Activated gamma-delta T cell treated with Interleukin-2 at 50 U/mL for 16 hours (primary cell): ENCODE results near the gene PUM2.
"Not testable (repeated sequence)": the region's sequence is repeated elsewhere in the genome, so short reads cannot be mapped to it uniquely, and the experiment has no call there.

Experiments used
- DNase-seq: peaks from one replicate; pipeline ENCODE4 v3.0.0-alpha.2; 2020

PUM2 gene

GRCh38 chr2:20350753-20351554, at the start of gene PUM2:
PUM2 (minus strand) TSS chr2:20350844; CDS start chr2:20327360, 23,484 bp downstream.
- peak; percentile 93 for DNase-seq

- DNase-seq: no peak
Observed at GRCh38 chr2:20400306-20400705, 49.7 kb upstream of the PUM2 start.

- no peak for DNase-seq
Observed at GRCh38 chr2:20398956-20399567, 48.4 kb upstream of the PUM2 start.

- DNase-seq: no peak
Observed at GRCh38 chr2:20397811-20398447, 47.3 kb upstream of the PUM2 start.

GRCh38 chr2:20396356-20397000, 45.8 kb upstream of the PUM2 start:
- DNase-seq: no peak

- no peak for DNase-seq
Observed at GRCh38 chr2:20393986-20394385, 43.3 kb upstream of the PUM2 start.

- DNase-seq: no peak
Observed at GRCh38 chr2:20391951-20392699, 41.5 kb upstream of the PUM2 start.

GRCh38 chr2:20390524-20391123, 40.0 kb upstream of the PUM2 start:
- no peak for DNase-seq

- no peak for DNase-seq
Observed at GRCh38 chr2:20384953-20385352, 34.3 kb upstream of the PUM2 start.

- no peak for DNase-seq
Observed at GRCh38 chr2:20382965-20383810, 32.5 kb upstream of the PUM2 start.

- DNase-seq: no peak
Observed at GRCh38 chr2:20381457-20381856, 30.8 kb upstream of the PUM2 start.

GRCh38 chr2:20378891-20379519, 28.4 kb upstream of the PUM2 start:
- DNase-seq: no peak

GRCh38 chr2:20378341-20378740, 27.7 kb upstream of the PUM2 start:
- no peak for DNase-seq

- DNase-seq: no peak
Observed at GRCh38 chr2:20377741-20378140, 27.1 kb upstream of the PUM2 start.

- DNase-seq: not testable (repeated sequence)
Observed at GRCh38 chr2:20374982-20375381, 24.3 kb upstream of the PUM2 start.

GRCh38 chr2:20372896-20373640, 22.4 kb upstream of the PUM2 start:
- DNase-seq: no peak

GRCh38 chr2:20371323-20372025, 20.8 kb upstream of the PUM2 start:
- no peak for DNase-seq

- no peak for DNase-seq
Observed at GRCh38 chr2:20370191-20370590, 19.5 kb upstream of the PUM2 start.

GRCh38 chr2:20369366-20369765, 18.7 kb upstream of the PUM2 start:
- DNase-seq: no peak
